GM18873 (cell line): ENCODE results near the gene CD8B.

Experiments
- ATAC-seq: cut with Tn5 transposase; IDR thresholded peaks from one replicate; pipeline ENCODE4 v1.9.1; 2021; ENCODE audit warnings: mild to moderate bottlenecking, moderate library complexity, moderate number of reproducible peaks; ENCODE audit not compliant: unreplicated experiment, low FRiP score

CD8B gene

DNA sequence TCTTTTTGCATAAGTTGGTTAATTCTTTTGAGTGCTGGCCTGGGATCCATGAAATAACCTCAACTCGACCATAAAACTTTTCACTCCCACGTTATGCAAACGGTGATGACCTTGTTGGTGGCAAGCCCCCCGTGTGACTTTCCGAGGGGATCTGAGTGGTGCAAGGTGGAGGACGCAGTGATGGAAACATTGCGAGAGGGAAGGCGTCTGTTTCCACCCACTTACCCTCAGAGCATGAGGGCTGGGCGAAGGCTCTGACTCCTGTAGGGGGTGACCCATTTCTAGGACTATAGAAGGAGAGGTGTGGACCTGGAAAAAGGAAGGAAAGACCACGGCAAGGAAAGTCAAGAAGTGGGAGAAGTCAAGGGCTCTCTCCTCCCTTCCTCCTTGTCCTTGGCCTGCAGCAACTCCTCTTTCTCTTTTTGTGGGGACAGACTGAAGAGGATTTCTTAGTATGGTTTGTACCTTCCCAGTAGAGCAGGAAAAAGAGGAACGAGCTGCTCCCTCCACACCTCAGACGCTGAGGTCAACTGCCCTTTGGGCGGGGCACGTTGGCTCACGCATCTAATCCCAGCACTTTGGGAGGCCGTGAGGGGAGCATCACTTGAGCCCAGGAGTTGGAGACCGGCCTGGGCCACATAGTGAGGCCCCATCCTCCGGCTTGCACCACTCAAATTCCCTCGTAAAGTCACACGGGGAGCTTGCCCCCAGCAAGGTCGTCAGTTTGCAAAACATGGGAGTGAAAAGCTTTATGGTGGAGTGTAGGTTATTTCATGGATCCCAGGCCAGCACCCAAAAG lies 55.4 kb downstream of the CD8B start:
- no peak for ATAC-seq

DNA sequence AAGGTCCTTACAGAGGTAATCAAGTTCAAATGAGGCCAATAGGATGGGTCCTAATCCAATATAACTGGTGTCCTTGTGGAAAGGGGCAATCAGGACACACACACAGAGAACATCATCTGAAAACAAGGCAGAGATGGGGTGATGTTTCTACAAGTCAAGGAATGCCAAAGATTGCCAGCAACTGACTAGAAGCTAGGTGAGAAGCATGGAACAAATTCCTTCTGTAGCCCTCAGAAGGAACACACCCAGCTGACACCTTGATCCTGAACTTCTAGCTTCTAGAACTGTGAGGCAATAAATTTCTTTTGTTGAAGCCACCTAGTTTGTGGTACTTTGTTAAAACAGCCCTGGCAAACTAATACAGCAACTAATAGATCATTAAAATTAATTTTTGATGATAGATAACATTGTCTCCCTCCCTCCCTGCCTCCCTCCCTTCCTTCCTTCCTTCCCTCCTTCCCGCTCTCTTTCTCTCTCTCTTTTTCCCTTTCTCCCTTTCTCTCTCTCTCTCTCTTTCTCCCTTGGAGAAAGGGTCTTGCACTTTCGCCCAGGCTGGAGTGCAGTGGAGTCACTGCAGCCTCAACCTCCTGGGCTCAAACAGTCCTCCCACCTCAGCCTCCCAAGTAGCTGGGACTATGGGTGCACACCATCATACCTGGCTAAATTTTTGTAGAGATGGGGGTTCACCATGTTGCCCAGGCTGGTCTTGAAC lies 60.7 kb downstream of the CD8B start:
- ATAC-seq = no peak

DNA sequence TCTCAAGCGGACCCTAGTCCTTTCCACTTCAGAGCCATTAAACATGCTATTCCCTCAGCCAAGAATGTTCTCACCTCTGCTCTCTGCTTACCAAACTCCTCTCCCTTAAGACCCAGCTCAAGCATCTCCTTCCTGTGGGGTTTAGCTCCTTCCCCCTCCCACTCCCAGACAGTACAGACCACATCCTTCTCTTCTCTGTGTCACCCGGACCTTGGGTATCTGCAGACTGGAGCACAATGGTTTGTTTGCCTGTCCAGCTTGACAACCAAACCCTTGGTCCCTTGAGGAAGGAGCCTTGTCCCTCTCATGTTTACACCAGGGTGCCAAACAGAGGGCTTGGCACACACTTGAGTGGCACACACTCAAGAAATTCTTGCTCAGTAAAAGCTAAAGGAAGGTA lies 66.8 kb downstream of the CD8B start:
- ATAC-seq = no peak

DNA sequence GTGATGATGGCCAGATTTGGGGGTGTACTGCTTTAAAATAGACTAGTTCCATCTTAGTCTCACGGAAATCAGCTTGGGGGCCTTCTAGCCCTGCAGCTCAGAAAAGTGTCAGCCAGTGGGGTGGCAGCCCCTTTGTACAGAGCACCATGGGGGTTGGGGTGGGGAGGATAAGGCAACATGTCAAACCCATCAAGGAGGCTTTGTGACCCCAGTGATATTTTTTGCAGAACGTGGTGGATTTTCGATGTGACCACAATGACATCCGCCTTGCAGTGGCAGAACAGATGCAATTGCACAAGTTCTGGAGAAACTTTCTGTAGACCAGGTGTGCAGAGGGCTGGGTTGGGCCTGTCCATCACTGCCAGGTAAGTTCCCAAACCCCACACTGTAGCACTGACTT lies 67.9 kb downstream of the CD8B start:
- no peak for ATAC-seq

DNA sequence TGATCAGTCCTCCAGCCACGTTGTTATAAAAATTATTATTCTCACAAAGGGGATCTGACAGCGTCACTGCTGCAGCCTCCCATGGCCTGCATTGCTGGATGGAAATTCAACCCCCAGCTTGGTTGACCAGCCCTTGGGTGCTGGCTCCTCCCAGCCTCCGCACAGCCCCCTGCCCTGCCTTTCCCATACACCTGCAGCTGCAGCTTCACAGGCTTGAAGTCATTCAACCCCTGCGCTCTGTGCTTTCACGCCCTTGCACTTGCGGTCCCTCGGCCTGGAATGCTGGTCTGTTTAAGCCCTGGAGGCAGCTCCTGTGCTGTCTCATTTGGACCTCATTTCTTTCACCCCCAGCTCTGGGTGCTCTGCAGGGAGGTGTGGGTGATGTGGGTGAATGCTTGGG lies 70.1 kb downstream of the CD8B start:
- no peak for ATAC-seq

DNA sequence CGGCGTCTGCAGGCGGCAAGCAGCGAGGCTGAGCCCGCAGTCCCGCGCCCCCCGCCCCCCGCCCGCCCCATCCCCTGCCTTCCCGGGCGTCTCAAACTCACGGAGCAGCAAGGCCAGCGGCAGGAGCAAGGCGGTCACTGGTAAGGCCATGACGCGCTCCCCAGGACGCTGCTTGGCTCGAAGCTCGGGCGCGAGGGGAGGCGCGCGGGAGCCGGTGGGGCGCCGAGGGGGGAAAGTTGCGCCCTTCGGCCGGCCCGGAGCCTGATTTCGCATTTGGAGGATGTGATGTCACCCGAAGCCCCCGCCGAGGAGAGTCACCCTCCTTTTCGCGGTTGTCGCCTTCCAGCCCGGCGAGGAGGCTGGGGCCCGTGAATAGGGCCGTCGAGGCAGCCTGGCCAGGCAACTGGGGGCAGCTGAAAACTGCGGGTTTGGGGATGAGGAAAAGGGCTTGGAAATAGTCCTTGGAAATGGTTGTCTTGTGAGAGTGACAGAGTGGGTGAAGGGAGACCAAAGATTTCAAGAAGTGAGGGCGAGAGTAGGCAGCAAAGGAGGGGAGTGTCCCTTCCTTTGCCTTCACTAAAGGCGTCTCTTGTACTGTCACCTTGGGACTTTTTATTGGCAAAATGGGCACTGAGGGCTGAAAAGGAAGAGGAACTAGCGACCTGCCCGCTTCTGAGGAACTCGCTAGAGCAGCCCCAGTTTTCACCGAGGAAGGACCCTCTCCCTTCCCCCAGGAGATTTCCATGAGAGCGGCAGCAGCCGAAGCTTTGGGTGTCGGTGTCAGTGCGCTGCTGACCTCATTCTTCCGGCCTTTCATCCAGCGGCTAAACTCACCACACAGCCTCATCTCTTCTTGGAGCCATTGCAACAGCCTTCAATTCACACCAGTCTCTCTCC lies 70.8 kb downstream of the CD8B start, which contains the start of gene CD8A:
Gene CD8A (minus strand): TSS at position 238 of the 897 bp plus-strand sequence. CDS start 88 bp downstream, at position 150.
- ATAC-seq = no peak

DNA sequence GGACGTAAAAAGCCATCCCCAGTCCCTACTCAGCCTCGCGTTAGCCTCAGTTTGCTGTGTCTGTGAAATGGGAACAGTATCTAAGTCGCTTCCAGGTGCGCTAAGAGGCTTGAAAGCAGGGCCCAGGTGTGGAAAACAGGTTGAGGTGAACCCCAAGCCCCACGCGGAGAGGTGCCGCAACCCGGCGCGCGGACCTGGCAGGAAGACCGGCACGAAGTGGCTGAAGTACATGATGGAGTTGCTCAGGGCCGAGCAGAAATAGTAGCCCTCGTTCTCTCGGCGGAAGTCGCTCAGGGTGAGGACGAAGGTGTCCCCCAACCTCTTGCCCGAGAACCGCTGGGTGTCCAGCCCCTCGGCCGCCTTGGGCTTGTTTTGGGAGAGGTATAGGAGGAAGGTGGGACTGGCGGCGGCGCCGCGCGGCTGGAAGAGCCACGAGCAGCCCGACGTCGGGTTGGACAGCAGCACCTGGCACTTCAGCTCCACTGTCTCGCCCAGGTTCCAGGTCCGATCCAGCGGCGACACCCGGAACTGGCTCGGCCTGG lies 71.5 kb downstream of the CD8B start:
- no peak for ATAC-seq

DNA sequence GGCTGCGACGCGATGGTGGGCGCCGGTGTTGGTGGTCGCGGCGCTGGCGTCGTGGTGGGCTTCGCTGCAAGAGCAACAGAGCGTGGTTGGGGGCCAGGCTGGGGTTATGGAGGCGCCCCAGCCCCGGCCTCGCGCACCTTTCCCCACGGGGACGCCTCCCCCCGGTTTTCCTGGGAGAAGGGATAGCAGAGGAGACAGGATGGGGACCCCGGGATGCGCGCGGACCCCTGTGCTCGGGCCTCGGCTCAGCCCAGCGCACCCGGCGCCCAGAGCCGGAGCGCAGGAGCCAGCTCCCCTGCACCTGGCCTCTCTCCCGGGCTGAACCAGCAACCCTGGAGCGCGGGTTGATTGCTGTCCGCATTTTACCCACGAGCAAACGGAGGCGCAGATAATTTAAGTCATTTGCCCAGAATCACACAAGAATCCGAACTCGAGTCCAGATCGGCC lies 72.0 kb downstream of the CD8B start:
- no peak for ATAC-seq

DNA sequence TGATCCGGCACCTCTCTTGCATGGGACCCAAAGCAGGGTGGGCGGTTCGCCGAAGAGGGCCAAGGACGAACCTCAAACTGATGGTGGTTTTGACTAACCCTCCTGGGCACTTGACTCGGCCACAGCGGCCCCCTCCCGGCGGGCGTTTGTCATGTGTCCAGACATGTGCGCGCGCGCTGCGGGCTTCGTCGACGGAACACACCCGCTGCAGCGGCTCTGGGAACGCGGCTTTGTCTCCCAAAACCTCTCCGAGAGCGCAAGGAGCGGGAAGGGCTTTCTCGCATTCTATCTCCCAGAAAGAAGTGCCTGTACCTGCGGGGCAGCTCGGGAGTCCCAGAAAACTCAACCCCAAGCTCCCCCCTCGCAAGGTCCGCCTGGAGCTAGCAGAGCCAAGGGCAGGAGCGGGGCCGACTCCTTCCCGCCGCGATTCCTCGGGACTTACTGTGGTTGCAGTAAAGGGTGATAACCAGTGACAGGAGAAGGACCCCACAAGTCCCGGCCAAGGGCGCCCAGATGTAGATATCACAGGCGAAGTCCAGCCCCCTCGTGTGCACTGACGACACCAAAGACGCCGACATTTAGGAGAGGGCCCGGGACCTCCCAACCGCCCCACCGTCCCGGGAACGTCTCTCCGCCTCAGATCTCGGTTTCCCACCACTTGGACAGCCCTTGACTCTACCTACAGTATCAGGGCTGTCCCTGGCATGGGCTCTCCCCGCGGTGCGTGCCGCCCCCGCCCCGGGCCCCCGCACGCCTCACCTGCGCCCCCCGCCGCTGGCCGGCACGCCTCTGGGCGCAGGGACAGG lies 72.6 kb downstream of the CD8B start:
- no peak for ATAC-seq

DNA sequence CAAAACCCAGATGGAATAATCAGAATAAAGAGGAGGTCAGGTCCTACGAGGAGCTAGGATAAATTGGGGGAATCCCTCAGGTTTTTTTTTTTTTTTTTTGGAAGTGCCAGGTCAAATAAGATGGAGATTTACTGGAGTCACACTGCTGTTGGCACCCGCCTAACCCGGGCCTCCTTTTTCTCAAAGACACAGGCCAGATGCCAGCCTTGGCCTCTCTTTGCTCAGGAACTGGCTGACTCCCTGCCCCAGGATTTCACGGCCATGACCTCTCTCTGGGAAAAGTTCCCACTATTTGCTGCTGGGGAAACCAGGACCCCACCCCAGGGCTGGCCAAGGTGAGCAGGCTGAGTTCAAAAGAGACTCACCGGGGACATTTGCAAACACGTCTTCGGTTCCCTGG lies 73.5 kb downstream of the CD8B start:
- ATAC-seq = no peak

DNA sequence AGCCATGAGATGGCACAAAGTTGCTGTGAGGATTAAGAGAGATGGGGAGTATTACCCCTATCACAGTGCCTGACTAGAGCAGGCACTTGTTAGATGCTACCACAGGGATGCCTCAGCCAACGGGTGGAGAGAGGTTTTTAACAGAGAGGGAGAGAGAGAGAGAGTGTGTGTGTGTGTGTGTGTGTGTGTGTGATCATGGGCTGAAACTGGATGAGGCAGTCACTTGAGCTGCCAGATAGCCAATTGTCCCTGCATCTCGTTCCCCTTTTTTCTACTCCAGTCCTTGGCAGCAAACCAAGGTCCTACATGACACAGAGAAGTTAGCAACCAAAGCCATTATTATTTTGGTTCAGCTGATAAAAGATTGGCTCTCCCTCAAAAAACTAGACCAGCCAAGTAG lies 74.0 kb downstream of the CD8B start:
- ATAC-seq = no peak

DNA sequence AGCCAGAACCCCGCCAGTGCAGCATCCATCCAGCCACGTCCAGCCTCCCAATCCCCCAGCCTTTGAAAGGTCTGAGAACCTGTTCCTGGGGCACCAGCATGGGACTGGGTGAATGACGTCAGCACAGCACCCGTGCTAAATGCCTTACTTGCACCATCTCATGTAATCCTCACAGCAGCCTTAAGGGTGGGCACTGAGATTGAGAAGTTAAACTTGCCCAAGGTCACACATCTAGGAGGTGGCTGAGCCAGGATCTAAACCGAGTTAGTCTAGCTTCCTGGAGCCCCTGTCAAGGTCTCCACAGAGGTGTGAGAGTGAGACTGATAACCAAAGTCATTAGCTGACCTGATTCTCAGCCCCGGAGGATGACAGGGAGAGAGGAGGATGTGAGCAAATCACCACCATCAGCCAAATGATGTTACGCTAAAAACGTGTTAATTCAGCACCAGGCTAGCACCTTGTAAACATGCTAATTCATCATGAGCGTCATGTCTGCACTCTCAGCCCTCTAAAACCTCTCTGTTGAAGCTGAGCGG lies 75.6 kb downstream of the CD8B start:
- ATAC-seq = no peak

DNA sequence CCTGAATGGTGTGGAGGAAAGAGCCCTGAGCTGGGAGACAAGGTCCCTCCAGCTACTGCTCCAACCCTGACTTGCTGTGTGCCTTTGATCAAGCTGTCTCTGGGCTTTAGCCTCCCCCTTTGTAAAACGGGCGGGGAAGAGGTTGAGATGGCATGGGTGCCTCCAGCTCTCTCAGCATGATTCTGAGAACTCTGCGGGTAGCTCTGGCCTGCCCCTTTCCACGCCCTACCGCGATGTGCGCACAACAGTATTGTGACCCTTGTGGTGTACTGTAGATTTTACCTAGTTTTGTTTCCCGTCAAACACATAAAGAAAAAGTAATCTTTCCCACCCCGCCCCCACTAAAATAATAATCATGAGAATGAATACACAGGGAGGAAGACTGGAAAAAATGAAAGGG lies 76.2 kb downstream of the CD8B start:
- no peak for ATAC-seq

DNA sequence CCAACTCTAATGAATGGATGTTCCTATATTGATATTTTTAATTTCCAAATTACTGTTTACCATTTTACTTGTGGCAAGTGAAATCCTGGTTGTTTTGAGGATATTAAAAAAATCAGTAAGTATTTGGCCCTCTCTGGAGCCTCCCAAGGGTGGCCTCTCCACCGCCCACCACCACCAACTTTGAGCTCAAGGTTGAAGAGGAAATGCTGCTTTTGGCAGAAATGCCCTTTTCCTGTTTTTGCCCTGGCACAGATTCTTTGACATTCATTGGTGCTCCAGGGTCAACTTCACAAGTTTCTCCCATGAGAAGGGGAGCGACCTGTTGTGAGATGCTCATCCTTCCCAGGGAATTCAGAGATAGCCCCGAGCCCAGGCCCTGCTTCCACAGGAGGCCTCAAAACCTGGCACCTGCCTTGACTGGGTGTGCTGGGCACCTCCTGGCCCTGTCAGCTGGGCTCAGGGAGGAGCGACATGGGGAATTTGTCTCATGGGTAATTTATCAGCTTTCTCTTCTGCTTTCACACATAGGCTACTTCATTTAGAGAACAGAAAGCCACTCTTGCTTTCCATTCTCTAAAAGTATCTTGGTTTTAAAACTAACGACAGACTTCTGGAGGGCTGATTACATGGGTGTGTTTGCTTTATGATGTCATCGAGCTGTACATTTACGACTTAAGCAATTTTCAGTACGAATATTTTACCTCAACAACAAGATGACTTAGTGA lies 77.9 kb downstream of the CD8B start:
- peak; percentile 96 for ATAC-seq

DNA sequence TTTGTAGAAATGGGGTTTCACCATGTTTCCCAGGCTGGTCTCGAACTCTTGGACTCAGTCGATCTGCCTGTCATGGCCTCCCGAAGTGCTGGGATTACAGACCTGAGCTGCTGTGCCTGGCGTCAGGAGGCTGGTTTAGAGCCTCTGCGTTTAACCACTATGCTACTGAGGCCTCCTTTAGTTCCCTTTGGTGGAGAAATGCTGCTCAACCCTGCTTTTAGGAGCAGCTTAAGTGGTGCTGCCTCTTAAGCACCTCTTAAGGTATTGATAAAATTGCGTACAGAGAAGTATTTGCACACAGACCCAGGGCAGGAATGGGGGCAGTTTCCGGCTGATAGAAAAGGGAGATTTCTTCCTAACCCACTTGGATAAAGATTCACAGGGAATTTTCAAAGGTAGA lies 78.9 kb downstream of the CD8B start:
- ATAC-seq = no peak

DNA sequence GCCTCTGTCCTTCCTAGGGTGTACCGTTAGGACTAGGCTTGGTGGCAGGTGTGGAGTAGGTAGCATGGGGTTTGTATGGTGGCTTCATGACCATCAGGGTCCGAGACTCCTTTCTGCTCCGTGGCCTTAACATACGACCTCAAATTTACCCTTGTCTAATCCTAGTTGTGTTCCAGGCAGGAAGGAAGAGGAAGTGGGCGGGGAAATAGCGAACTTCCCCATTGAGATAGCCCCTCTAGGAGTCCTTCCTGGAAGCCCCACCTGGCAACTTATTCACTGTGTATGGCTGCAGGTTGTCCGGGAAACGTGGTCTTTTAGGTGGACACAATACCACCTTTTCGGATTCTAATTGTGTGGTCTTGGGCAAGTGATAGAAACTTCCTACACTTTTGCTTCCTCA lies 80.3 kb downstream of the CD8B start:
- no peak for ATAC-seq

DNA sequence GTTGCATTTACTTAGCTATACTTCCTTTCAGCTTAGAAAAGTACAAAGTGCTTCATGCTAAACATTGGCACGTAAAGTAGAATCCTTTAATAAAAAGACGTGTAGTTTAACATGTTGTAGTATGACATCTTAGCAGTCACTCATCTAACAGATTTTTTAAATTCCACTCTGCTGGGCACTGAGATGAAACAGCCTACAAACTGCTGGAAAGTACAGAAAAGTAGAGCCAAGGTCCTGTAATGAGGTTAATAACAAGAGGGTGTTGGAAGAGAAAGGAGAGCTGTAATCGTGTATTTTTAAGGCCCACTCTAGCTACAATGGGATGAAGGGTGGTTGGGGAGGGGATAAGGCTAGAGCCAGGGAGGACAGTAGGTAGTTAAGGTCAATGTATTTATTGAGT lies 81.7 kb downstream of the CD8B start:
- ATAC-seq = no peak

DNA sequence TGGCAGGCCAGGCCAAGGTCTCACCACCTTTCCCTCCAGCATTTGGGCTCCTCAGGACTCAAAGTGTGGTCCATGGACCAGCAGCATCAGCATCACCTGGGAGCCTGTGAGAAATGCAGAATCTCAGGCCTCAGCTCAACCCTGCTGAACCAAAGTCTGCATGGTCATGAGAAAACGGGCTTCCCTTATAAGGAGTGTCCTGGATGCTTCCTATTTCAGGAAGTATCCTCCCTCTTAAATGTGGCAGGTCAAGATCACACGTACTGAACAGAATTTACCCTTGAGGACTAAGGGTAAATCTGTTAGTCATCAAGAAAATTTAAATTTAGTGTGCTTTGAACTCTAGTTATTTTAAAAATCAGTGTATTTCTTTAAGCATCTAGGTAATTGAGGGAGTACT lies 82.7 kb downstream of the CD8B start:
- no peak for ATAC-seq

DNA sequence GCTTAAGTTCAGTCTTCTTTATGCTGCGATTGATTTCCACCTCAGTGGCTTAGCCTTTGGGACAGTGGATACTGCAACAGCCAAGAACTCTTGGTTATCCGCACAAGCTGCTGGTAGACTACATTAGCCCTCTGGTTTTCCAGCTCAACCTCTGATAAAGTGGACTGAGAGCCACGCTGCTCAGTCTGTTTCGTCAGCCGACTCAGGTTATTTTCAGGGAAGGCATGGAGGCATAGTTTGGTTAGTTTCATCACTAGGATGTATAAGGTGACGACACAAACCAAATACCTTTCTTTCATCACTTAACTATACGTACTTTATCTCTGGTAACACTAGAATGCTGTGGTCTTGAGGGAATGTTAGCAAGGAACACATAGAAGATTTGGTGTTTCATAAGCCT lies 85.2 kb downstream of the CD8B start:
- no peak for ATAC-seq
